HG03342 (cell line): Measurements from ENCODE around the gene IGSF21.

Source experiments
- ATAC-seq: cut with Tn5 transposase; IDR thresholded peaks from one replicate; pipeline ENCODE4 v1.9.1; 2021; ENCODE audit warnings: mild to moderate bottlenecking, moderate library complexity; ENCODE audit not compliant: unreplicated experiment

Gene IGSF21

DNA sequence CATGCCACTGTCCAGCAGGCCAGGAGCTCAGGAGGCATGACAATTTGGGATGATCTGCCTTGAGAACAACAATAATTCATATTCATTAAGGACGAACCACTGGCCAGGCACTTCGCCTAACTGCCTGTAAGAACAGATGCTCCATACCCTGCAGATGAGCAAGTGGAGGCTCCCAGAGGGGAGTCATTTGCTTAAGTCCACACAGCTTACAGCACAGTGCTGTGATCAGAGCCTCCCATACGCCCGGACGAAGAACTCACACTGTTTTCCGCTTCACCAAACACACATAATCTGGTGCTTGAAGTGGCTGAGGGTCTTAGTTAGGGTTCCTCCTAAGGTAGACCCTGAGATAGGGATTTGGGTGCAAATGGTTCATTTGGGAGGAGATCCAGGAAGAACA, 279.7 kb downstream of the IGSF21 start:
- ATAC-seq, result no peak

DNA sequence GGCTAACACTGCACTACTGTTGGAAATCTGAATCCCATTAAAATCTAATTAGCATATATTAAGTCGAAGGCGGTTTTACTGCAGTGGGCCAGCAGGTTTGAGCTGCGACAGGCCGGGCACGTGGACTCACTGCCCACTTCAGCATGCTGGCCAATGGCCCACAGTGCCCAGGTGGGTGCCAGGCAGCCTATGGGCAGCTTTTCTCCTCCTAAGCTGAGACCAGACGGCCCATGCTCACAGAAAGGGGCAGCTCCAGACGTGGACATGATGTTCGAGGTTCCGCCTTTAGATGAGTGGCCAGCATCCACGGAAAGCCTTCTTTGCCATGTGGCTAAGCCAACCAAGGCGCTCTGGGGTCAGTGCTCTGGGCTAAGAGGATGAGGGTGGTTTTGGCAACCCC, 283.4 kb downstream of the IGSF21 start:
- no peak for ATAC-seq

DNA sequence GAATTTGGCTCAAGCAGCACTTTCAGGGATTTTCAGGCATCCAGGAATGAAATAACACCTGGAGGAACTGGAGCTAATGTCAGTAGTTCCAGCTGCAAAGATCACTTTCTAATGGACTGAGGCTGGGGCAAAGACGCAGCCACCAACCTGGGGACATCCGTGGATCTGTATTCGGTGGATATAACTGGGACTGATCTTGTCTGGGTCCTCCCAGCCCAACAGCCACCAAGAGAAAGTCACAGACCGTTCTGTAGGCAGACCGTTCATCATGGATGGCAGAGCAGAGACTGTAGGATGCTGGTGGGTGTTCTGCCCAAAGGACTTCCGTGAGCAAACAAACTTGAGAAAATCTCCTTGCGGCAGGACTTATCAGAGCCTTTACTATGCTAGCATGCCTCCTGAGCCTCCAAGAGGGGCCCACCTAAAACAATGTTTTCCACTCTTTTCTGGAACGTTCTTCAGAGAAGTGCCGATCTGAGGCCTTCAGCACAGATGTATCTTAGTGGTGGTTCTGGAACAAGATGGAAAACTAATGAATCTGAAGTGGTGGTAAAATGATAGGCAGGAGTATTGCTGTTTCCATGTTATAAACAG, 287.1 kb downstream of the IGSF21 start:
- no peak for ATAC-seq

DNA sequence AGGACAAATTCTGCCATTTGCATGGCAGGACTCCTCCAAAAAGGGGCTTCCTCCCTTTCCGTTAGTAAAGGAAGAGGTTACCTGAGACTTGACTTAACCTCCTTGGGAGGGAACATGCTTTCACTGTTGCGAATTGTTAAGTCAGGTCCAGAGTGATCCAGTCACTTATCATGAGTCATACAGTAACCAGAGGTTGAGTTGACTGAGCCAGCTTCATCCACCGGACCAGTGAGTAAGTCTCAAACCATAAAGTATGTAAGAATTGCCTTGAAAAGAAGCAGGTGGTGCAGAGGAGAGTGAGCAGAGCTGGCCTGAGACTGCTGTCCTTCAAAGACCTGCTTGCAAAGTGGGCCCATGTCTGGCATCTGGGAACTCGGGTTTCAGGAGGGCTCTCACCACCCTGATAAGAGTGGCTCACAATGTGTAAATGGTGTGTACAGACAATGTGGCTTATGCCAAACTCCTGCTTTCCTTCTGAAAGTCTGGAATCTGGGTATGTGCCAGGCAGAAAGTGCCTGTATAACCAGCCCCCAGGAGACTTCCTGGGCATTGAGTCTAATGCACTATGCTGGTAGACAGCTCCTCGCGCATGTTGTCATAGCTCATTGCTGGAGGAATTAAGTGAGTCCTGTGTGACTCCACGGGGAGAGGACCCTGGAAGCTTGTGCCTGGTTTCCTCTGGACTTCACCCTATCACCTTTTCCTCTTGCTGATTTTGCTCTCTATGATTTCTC, 288.8 kb downstream of the IGSF21 start:
- no peak for ATAC-seq

DNA sequence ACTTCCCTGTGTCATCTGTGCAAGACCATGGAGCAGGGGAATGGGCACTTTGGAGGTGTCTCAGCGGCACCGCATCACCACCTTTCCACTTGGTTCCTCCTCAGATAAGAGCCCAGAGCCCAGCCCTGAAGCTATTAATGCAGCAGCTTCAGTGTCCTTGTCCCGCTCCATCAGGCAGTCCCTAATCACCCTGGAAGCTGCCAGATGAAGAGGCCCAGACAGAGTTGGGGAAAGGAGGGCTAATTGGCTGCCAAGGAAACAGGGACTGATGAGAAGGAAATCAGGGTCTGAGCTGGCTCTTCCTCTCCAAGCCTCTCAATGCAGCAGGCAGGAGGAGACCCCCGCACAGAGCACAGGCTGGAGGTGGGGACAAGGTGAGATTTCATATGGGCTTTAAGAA, 290.0 kb downstream of the IGSF21 start:
- ATAC-seq, result no peak

DNA sequence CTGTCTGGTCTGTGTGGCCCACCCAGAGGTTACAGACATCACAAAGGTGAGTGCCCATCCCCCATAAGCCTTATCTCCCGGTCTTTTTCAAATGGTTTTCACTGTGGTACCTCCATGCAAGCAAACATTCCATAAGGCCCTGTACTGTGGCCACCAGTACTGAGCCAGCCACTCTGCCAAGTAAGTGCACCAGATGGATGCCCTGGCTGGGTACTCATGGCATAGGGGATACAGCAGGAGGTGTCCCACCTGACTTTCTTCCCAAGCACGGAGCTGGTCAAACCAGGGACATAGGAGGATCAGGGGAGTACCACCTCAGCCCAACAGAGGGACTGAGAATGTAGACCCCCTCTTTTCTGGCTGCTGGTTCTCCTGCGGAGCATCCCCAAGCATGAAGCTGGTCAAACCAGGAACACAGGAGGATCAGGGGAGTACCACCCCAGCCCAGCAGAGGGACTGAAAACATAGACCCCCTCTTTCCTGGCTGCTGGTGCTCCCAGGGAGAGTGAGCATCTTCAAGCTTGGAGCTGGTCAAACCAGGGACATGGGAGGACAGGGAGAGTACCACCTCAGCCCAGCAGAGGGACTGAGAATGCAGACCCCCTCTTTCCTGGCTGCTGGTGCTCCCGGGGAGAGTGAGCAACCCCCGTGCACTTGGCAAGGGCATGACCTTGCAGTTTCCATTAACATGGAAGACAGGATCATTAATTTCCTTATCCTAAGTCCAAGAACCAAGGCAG, 291.4 kb downstream of the IGSF21 start:
- no peak for ATAC-seq

DNA sequence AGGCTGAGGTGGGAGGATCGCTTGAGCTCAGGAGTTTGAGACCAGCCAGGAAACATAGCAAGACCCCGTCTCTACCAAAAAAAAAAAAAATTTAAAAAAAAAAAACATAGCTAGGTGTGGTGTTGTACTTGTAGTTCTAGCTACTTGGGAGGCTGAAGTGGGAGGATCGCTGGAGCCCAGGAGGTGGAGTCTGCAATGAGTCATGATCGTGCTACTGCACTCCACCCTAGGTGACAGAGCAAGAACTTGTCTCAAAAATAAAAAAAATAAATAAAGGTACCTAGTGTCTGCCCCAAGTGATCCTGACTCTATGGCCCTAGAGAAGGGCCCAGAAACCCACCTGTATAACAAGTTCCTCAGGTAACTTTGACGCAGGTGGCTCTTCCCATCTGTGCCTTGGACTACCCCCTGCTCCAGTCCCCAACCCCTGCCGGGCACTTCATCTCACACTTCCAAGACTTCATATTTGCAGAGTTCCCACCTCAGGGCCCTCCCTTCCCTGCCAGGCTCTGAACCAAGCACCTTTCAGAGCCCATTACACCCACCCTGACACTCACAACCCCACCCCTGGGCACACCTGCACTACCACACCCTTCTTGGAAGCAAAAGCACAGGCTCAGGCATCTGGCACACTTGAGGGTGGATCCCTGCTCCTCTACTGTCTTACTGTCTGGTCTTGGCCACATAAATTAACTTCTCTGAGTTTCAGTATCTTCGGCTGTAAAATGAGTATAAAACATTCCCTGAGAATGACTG, 292.9 kb downstream of the IGSF21 start:
- ATAC-seq, result no peak

DNA sequence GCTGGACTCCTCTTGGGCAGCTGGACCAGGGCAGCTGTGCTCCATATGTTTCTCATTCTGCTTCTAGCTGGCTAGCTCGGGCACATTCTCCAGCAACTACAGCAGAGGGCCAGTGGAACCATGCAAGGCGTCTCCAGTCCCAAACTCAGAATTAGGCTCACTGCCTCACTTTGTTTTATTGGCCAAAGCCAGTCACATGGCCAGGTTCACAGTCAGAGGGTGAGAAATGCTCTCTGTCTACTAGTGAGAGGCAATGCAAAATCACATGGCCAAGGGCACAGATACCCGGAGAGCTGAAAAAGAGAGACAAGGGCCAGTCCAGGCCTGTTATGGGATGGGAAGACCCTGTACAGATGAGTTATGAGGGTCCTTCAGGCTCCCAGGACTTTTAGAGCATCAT, 294.3 kb downstream of the IGSF21 start:
- ATAC-seq, result no peak

DNA sequence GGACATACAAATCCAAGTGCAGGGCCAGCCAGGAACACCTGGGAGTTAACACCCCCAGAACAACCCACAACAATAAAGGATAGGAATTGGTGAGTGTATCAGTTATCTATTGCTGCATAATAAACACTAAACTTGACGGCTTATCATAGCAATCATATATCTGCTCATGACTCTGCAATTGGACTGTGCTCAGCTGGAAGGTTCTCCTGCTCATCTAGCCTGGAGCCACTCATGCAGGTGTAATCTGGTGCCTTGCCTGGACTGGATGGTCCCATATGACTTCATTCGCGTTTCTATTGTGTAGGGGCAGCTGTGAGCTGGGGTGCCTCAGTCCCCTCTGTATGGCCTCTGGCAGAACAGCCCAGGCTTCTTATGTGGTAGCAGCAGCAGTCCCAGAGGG, 296.9 kb downstream of the IGSF21 start:
- ATAC-seq, result no peak

DNA sequence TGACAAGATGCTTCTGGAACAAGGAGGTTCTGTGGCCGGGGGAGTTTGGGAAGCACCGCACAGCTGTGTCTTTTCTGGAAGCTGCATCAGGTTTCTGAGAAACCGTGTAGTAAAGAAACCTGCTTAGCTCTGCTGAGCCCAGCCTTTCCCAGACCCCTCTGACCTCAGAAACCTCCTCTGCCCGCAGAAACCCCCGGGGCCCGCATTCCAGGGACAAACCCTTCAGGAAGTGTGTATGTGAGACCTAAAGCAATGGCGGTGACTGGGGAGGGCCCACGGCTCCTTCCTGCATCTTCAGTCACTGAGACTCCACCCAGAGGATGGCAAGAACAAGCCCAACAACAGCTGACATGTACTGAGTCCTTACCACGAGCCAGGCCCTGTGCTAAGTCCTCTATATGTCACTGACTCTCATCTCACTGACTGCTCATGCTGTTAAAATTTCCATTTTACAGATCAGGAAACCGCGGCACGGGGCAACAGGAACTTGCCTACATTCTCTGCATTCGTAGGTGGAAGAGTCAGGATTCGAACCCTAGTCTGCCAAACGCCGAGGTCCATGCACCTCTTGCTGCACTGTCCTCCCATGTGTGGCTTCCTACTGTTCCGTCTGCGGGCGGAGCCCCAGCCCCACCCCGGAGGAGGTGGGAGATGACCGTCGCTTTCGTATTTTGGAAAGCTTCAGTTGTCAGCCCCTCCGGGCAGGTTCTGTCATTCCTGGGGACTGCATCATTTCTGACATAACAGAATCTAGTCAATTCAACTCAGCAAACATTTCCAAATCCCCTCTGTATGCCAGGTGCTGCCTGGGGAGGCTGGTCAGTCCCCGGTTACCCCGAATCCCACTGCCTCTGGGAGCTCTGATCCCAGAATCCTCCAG, 299.8 kb downstream of the IGSF21 start:
- ATAC-seq, result no peak

DNA sequence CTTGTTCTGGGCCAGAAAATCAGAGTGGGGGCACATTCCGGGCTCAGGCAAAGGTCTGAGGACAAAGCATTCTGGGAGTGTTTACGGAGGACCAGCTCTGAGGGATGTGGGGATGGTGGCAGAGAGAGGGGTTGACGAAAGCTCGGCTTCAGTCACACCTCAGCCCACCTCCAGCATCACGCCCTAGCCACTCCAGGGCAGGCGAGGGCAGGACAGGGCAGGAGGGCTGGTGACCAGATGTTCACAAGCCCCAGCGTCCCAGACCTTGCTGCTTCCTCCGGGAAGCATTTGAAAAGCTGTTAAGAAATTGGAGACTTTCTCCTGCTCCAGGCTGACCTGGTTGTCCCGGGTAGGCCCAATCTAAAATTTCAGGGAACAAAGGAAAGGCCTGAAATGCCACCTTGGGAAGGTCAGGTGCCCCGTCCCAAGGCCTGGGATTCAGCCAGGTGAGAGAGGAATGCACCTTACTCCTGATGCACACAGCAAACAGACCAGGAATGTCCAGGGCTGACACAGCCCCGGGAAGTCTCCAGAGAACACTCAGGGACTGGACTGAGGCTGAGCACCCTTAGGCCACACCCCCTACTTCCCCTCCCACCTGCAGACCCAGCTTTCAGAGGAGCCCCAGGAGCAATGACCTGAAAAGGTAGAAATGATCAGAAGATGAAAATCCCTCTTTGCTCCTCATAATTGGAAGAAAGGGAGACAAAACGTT, 301.2 kb downstream of the IGSF21 start:
- ATAC-seq, result no peak

DNA sequence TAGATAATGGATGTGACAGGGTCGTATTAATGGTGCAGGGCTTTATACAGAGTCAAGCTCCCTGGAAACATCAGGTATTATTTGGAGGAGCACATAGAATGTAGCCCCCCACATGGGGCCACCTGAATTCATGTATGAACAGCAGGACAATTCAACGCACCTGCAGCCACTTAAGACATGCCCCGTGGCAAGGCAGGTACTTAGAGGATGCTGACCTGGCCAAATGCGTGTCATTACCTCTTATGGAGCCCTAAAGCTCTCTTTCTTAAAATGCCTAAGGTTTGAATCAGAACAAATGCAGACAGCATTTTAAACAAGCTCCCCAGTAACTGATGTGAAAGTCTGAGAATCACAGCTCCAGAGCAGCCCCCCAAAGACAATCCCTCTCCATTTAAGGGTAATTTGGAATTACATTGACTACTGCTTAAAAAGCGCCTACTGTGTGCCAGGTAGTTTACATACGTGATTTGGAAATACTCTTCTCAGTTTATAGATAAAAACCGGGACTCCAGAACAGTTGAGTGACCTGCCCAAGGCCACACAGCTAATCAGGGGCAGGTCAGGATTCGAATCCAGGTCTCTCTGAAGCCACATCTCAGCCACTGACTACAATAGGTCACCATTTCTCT, 302.1 kb downstream of the IGSF21 start:
- no peak for ATAC-seq

DNA sequence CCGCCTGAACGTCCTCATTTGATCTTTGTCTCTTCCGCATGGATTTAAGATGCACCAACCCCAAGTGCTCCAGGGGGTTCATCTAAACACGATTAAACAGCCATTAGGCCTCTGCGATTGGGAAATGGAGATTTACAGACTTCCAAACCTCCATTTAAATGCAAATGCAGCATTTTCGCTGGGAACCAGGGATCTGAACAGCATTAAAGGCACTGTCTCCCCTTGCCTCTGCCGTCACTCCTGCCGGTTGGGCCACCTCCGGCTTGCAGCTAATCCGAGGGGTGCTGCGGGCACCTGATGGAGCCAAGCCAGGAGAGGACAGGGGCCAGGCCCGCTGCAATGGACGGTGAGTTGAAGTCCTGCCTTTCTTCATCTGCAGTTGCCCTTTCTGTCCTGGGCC, 302.8 kb downstream of the IGSF21 start:
- no peak for ATAC-seq

DNA sequence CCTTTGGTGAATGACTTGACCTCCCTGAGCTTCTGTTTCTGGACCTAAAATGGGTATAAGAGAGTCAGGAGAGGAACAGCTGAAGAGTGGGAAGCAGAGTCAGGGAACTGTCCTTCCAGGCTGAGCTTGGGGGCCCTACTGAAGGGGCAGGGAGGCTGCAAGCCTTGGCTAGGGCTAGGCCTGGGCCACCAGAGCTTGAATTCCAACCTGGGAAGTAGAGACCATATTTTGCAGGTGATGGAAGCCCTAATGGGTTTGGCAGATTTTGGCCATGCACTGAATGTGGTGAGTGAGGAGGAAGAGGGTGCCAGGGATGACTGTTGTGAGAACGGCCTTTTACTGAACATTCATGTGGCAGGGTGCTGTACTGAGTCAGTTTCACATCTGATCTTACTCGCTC, 303.7 kb downstream of the IGSF21 start:
- ATAC-seq, result no peak

DNA sequence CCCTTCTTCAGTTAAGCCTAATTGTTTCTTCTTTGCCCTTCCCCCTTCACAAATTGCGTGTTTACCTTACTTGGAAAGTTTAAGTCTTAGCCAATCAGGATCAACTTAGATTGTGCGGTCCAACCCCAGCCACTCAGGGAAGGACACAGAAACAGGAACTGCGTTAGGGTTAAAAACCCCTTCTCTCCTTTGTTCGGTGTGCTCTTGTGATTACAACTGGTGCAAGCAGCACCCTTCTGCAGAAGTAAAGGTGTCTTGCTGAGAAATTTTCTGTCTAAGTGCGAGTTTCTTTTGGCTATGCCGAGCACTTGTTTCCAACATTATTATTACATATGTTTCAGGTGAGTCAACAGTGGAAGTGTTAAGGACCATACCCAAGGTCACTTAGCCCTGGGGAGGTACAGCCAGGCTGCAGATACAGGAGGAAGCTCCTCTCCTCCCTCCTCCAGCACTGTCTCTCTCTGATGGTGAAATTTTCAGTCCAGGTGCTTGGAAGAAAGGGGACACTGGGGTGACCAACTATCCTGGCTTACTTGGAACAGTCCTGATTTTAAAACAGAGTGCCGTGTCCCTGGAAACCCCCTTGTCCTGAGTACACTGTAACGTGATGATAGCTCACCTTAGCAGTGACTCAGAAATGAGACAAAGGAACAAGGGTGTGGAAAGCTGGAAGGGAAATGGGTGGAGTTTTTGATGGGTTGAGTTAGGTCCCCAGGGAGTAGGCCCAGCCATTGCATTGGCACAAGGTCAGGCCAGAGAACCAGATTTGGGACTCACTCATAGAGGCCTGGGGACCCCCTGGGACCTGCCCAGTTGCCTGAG, 304.4 kb downstream of the IGSF21 start:
- no peak for ATAC-seq

DNA sequence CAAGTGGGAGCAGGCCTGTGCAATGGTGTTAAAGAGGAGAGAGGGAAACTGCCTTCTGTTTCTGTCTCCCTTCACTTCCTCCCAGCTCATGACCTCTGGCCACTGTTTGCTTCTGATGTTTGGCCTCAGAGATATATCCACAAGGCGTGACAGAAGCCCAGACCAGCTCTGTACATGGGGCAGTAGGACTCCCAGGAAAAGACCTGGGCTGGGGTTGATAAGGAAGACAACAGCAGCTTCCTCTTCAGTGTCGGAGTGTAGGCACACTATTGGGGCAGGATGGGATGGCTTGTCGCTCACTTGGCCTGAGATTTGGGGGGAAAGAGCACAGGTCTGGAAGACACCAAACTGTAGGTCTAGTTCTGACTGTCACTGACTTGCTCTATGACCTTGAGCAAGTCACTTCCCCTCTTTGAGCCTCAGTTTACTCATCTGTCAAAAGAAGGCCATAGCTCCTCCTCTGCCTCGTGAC, 305.3 kb downstream of the IGSF21 start:
- no peak for ATAC-seq

DNA sequence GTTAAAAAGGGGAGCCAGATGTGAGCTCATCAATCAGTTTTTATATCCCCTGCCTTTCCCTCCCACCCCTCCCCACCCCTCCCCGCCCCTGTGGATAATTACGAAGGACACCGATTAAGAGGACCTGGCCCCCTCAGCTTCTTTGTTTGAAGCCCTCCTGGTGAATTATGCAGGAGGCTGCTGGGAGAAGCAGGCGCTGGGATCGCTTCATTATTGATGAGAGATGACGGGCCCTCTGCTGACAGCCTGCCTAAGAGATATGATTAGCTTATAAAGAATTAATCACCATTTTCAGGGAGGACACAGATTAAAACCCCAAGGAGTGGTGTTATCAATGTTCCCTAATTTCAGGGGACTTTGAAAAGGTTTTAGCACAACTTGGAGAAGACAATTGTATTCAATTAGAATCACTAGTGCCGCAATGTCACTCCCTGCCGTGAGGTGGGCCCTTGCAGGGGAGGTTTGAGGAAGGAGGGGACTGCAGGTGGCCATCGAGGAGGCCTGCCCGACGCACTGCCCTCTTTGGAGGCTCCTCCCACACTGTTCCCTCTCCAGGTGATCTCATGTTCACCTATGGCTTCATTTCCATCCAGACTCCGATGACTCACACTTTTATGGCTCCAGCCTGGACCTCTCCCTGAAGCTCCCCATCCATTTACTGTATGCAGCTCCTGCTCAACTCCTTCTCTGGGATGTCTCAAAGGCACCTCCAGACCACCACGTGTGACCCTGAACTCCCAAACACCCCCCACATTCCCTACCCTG, 306.1 kb downstream of the IGSF21 start:
- no peak for ATAC-seq

DNA sequence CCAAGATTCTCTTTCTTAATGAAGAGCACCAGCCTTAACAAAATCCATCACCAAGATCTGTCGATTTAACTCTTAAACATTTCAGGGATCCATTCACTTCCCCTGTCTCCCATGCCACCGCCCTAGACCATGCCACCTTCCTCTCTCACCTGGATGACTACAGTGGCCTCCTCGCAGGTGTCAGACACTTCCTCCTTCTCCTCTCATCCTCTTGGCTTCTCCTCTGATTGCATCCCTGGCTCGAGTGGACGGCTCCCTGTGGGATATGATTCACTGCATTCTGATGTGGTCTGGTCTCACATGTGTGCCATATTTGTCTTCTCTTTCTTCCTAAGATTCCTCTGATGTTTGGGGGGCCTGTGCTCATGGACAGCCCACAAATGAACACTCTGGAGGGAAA, 306.7 kb downstream of the IGSF21 start:
- ATAC-seq, result no peak
